ENCODE results near the gene GGACT. TPM values are rescaled to one million over a fixed set of nuclear protein-coding genes. Genes with fewer than 3 reads are reported as not detected.

The GGACT gene
- total RNA-seq, 2 donors from 2014 or later, result 1.4 TPM

DNA sequence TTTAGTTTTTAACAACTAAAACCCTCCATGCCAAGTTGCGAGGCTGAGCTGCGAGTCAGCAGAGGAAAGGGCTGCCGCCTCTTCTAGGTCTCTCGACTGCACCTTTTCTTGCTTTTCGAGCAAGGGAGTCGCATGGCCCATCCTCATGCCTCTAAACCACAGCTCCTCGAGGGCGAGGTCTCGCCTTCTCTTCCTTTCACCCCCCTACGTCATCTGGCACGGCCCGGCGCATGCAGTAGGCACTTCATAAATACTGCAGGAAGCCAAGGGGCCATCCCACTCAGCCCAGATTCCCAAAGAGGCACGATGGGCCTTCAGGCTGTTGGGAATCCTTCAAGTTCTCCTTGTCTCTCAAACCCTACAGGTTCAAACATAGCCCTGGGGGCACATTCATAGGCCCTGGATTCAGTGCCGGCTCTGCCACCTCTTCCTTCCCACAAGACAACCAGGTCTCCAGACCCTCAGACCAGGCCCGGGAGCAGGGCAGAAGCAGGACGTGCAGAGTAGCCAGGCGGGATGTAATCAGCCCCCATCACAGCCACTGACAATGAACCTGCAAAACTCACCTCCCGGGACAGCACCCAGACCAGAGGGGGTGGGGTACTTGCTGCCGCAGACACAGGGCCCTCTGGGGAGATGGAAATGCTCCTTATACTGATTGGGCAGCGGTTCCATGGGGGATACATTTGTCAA lies 41.7 kb downstream of the GGACT start:
- peaks cover 0 to 4% of the 10 kb centered on the region in 2 donors for H3K4me1 ChIP-seq
- TF ChIP-seq, protein P1, sequence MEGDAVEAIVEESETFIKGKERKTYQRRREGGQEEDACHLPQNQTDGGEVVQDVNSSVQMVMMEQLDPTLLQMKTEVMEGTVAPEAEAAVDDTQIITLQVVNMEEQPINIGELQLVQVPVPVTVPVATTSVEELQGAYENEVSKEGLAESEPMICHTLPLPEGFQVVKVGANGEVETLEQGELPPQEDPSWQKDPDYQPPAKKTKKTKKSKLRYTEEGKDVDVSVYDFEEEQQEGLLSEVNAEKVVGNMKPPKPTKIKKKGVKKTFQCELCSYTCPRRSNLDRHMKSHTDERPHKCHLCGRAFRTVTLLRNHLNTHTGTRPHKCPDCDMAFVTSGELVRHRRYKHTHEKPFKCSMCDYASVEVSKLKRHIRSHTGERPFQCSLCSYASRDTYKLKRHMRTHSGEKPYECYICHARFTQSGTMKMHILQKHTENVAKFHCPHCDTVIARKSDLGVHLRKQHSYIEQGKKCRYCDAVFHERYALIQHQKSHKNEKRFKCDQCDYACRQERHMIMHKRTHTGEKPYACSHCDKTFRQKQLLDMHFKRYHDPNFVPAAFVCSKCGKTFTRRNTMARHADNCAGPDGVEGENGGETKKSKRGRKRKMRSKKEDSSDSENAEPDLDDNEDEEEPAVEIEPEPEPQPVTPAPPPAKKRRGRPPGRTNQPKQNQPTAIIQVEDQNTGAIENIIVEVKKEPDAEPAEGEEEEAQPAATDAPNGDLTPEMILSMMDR (IDR thresholded peaks at IDR 0.05), result no peak
- no peaks in the 10 kb centered on the region for H3K36me3 ChIP-seq
- no peak for DNase-seq (ENCODE audit: low spot score)
- H3K4me3 ChIP-seq, result no peak overlapping the region
- H3K9me3 ChIP-seq, result no peaks in the 10 kb centered on the region
- H3K27me3 ChIP-seq, result no peaks in the 10 kb centered on the region
- no peak overlapping the region for H3K27ac ChIP-seq

DNA sequence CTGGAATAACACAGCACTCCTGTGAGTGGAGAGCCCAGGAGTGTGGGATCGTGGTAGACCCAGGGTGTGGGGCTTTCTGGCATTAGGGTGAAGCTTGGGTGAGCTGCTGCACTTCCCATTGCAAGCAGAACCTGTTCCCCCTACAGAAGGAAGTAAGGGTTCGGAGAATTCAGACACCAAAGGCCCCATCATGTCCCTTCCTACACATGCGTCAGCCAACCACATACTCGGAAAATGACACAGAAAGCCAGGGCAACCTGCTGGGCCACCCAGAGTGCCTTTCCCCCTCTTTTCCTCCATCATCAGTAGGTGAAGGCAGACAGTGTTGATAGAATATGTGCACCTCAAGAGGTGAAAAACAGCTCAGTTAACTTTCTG lies 42.9 kb downstream of the GGACT start:
- Histone ChIP-seq H3K27ac (no peak overlapping the region), H3K9me3 (no peaks in the 10 kb centered on the region), H3K4me3 (no peak overlapping the region), H3K27me3 (no peaks in the 10 kb centered on the region), H3K36me3 (no peaks in the 10 kb centered on the region), H3K4me1 (peaks cover 0 to 4% of the 10 kb centered on the region in 2 donors)
- no peak for DNase-seq (ENCODE audit: low spot score)
- TF ChIP-seq, protein P1 (IDR thresholded peaks at IDR 0.05), result no peak

- no peak for DNase-seq (ENCODE audit: low spot score)
- Histone ChIP-seq H3K4me3 (no peak overlapping the region), H3K4me1 (peaks cover 0 to 4% of the 10 kb centered on the region in 2 donors), H3K36me3 (no peaks in the 10 kb centered on the region), H3K27me3 (no peaks in the 10 kb centered on the region), H3K9me3 (no peaks in the 10 kb centered on the region), H3K27ac (no peak overlapping the region)
- TF ChIP-seq, protein P1 (IDR thresholded peaks at IDR 0.05), result no peak
These were observed 43.5 kb downstream of the GGACT start for GRCh38 chr13:100544866-100545683.

- Histone ChIP-seq H3K9me3 (peaks cover 0 to 3% of the 10 kb centered on the region in 2 donors), H3K27me3 (no peaks in the 10 kb centered on the region), H3K27ac (no peak overlapping the region), H3K4me1 (peaks cover 0 to 4% of the 10 kb centered on the region in 2 donors), H3K36me3 (no peaks in the 10 kb centered on the region), H3K4me3 (peak overlapping the region in 1 of 2 donors; percentile 31)
- no peak for DNase-seq (ENCODE audit: low spot score)
- TF ChIP-seq, protein P1 (IDR thresholded peaks at IDR 0.05), result no peak
These were observed 44.6 kb downstream of the GGACT start for GRCh38 chr13:100543872-100544602.

GRCh38 chr13:100542826-100543156 lies 45.8 kb downstream of the GGACT start:
- no peak for DNase-seq (ENCODE audit: low spot score)
- no peak overlapping the region for H3K4me3 ChIP-seq
- H3K27me3 ChIP-seq, result no peaks in the 10 kb centered on the region
- H3K36me3 ChIP-seq, result no peaks in the 10 kb centered on the region
- H3K27ac ChIP-seq, result no peak overlapping the region
- peaks cover 0 to 4% of the 10 kb centered on the region in 2 donors for H3K4me1 ChIP-seq
- TF ChIP-seq, protein P1 (IDR thresholded peaks at IDR 0.05), result peak in 1 of 2 donors; percentile 36
- H3K9me3 ChIP-seq, result peaks cover 0 to 12% of the 10 kb centered on the region in 2 donors

Data from right atrium auricular region (tissue), 2 donors.